HTERT RPE-1 (cell line): ENCODE data around the gene SDK2.
"Not testable (repeated sequence)": the region's sequence is repeated elsewhere in the genome, so short reads cannot be mapped to it uniquely, and the experiment has no call there.

Experiments used
- in situ Hi-C: fragments of 300-500 bp; cut with MboI; formaldehyde crosslinking; loops from 4 replicates; pipeline ENCODE4 v1.14.3; 2020; ENCODE audit warnings: low sequenced_read_pairs

SDK2 gene

DNA sequence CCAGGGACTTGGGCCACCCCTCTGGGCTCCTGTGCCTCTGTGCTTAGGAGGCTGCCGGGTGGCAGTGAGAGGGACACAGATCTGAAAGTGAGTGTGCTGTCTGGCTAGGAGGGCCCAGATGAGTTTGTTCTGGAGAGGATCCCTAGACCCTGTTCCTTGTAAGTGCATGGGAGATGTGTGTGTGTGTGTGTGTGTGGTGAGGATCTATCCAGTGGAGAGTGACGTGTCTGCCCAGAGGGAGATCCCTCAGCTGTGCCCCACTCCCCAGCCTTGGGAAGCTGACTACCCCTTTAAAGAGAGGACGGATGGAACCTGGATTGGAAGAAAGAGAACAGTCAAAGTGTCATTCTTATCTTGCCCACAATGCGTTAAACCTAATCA, 306.9 kb downstream of the SDK2 start:
- in situ Hi-C loops, result no loop called here

DNA sequence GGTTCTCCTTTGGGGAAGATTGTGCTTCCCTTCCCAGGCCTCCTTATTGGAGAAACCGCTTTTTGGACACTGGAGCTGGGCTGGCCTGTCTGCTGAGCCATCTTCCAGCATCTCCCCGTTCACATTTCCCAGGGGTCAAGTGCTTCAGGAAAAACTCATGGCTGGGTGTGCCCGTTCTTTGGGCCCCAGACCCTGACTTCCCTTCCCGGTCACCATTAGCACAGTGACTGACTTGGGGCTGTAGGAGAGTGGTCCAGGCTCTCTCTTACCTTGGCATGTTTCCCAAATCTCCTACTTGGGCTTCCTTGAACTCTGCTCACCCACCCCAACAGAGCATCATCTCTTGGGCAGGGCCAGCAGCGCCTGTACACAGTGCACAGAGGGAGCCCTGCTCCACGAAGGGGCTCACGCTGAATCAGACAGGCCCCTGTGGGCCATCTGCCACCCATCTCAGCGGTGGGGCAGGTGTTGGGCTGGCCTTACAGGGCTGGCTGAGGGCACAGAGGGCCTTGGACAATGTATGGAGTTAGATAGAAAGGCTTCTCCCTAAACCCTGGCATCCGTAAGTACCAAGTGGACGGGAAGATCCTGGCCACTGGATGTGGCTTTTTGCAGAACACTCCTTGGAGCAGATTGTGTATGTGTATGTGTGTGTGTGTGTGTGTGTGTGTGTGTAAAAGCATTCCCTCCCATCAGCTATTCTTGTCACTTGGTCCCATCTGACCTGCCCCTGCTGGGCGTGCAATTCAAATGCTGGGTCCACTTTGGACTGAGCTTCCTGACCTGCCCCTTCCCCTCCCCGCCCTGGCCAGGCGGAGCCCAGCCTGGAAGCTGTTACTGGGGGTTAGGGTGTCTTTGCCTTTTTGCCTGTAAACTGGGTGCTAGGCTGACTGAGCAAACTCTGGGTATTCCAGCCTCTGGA, 307.6 kb downstream of the SDK2 start:
- in situ Hi-C loops, result no loop called here

DNA sequence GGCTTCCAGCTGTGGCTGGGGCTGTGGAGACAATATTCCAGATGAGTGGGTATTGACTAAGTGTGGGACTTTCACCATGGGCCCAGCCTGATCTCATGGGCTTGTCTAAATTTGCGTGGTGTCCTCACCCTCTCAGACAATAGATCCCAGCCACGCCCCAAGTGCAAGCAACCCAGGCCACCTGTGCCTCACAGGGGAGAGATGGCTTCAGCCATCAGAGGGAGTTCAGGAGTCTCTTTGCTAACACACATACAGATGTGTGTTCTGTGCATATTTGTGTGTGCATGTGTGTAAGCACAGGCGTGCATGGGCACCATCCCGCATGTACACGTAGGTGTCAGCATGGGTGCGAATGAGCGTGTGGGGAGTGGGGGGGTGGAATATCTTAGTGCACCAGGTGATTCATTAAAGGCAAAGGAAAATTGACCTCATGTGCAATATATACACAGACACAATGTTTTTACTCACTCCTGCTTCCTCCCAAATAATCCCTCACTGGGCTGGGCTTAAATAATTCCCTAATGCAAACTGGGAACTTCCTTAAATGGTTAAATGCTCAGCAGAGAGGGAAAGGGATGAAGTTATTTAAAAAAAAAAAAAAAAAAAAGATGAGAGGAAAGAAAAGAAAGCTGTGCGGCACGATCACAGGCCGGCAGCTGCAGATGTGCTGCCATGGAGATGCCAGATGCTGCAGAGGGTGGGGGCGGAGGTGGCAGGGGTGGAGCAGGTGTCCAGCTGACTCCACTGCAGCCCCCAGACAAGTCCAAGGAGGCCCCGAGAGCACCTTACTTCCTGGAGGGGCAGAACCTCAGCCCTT, 308.4 kb downstream of the SDK2 start:
- in situ Hi-C loops, result no loop called here

DNA sequence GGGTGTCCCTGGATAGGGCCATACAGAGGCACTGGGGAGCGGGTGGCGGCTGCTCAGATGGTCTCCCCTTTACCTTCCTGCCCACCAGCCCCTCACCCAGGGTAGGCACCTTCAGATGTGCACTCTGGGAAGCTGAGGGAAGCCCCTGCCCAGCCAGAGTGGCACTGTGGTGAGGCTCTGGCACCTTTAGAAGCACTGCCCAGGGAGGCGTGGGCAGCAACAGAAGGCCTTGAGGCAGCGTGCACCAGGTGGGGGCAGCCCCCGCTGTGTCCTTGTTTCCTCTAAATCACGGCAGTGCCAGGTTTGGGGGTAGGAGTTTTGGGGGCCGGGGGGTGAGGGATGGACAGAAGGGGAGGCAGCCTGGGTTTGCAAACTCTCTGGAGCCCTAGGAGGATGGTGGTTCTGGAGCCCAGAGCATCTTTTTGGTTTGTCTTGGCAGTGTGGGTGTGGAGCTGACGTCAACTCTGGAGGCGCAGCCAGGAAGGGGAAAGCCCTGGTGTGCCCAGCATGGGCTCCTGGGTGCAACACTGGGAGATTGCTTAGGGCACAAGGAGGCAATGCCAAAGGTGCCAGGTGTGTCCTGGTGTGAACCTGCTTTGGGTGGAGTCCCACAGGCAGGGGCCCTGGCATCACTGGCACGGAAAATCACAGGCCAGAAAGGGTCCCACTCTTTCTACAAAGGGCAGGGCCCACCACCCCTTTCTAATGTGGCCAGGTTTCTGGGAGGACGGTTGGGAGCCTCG, 309.3 kb downstream of the SDK2 start:
- in situ Hi-C loops, result no loop called here

DNA sequence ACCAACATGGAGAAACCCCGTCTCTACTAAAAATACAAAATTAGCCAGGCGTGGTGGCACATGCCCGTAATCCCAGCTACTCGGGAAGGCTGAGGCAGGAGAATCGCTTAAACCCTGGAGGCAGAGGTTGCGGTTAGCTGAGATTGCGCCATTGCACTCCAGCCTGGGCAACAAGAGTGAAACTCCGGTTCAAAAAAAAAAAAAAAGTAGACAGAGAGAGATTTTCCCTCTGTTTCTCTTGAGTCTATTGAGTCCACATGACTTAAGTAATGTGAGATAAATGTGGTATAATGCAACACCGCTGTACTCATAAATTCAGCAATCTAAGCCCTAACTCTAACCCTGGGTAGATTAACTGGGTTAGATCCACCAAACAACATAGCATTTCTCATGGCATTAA, 310.8 kb downstream of the SDK2 start:
- in situ Hi-C loops, result not testable (repeated sequence)

DNA sequence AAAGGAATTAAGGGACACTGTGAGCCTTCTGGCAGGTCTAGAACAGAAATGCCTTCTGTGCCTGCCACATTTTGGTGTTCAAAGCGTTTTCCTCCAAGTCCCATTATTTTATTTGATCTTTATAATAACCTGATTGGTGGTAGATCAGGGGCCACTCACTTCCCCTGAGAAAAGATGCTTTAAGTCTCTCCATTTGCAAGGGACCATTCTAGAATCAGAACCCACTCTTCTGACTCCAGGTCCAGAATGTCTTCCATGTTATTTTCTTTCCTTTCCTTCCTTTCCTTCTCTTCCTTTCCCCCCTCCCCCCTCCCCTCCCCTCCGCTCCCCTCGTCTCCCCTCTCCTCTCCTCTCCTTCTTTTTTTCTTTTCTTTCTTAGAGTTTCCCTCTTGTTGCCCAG, 313.2 kb downstream of the SDK2 start:
- in situ Hi-C loops, result no loop called here

DNA sequence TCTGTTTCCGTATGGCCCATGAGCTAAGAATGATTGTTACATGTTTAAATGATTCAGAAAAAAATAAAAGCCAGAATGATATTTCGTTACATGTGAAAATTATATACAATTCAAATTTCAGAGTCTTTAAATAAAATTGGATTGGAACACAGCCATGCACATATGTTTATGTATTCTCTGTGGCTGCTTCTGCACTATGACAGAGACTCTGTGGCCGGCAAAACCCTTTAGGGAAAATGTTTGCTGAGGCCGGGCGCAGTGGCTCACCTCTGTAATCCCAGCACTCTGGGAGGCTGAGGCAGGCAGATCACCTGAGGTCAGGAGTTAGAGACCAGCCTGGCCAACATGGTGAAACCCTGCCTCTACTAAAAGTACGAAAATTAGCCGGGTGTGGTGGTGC, 316.6 kb downstream of the SDK2 start:
- in situ Hi-C loops, result no loop called here

DNA sequence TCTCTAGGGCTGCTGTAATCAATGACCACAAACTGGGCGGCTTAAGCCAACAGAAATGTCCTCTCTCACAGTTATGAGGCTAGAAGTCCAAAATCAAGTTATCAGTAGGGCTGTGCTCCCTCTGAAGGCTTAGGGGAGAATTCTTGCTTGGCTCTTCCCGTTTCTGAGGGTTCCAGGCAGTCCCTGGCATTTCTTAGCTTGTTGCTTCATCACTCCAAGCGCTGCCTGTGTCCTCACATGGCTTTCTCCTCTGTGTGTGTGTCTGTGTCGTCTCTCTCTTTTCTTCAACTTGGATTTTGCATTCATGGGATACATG, 318.8 kb downstream of the SDK2 start:
- in situ Hi-C loops, result no loop called here

DNA sequence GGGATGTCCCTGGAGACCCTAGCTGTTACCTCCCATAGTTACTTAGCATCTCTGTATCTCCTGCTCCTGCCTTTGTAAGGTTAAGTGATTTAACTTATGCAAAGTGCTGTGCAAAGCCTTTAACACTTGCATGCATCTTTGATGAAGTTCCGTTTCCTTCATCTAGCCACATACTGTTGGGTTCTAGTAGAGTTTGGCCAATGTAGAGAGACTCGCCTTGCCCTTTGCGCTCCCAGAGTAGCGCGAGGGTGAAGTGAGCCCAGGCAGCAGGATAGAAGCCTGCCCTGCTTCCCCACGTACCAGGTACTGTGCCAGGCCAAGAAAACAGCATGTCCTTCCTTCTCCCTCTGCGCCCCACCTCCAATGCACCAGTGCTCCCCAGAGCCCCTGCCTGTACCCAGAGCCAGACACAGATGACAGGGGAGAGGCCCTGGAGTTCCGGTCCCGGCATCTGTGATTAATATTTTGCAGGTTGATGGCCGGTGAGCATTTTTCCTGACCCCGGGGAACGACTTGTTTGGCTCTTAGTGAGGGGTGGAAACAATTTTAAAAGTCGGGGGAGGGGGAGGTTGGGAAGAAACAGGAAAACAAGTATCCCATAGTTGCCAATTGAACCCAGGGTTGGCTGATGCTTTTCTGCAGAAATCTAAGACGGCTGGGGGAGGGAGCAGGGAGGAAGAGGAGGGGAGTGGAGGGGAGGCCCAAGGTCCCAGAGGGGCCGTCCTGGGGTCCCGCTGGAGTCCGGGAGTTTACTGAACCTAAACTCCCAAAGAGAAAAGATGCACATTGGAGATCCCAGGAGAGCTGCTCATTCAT, 319.3 kb downstream of the SDK2 start:
- in situ Hi-C loops, result no loop called here

DNA sequence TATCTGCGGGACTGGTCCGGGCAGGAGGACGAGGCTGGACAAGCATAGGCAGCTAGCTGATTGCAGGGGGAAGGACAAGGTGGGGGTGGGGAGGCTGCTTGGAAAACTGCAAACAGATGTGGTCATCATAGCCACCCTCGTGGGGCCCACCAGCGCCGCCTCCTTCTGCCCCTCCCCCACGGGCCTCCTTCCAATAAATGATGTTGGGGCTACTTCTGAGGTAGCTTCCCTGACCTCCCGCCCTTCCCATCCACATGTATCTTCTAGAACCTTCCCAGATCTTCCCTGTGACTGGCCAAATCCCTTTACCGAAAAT, 320.1 kb downstream of the SDK2 start:
- in situ Hi-C loops, result no loop called here

DNA sequence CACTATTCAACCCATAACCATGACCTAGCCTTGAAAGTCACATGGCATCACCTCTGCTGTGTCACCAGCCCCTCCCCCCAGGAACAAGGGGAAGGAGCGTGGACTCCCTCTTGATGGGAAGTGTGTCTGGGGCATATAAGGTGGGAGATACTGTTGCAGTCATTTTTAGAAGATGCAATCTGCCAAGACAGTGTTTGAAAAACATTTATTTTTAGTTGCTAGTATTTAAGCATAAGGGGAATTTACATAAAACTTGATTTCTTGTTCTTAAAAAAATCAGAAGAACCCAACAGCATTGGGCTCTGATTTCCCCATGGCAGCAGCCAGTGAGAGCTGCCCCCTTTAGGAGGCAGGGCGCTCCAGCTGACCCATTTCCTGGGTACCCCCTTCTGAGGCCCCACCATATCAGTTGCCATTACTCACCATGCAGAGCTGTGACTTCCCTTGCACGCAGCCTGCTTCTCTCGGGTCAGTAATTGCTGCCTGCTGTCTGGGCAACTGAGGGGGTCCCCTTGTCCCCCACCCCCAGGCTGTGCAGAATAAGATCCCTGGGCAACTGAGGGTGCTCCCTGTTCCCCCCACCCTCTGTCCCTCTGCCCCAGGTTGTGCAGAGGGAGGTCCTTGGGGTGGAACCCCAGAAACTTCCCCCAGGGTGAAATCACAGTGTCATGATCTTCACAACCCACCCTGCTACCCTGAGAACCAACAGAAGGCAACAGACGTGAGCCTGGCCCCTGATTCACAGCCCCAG, 320.7 kb downstream of the SDK2 start:
- in situ Hi-C loops, result no loop called here

DNA sequence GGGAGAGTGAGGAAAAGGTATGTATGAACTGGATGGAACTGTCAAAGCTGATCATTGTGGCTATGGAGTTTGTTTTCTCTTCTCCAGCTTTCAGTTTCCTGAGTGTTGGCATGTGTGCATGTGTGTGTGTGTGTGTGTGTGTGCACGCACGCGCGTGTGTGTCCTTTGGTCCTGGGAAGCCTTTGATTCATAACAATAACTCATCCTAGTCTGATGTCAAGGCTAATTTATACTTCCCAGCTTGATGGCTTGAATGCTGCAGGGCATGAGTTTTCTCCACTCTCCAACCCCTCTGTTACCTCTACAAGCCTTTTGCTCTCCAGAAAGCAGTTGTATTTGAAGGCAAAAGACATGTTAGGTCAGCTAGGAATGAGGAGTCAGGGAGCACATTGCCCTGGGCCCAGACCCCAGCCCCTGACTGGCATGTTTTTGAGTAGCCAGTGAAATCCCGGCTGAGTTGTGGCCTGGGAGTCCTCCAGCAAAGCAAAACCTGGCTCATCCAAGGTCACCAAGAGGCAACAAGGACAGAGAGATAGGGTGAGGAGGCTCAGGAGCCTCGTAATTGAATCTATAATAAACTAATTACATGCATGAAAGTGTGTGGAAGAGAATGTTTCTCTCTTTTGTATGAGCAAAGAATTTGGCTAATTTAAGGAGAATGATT, 323.5 kb downstream of the SDK2 start:
- in situ Hi-C loops, result no loop called here

DNA sequence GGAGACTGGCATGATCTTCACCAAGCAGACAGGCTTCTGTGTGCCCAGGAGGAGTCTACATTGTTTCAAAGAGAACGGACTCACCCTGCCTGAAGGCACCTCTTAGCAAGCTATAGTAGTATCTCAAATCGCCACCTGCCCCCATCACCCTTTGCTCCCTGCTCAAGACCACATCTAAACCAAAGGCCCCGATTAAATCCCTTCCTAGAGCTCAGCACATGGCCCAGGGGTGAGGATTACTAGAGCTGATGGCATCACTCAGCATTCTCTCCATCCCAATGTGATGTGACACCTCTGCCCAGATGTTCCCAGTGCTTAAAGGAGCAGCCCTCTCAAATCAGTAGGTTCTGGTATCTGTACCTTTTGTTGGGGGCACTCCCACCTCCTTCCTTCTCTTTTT, 324.5 kb downstream of the SDK2 start:
- in situ Hi-C loops, result no loop called here

DNA sequence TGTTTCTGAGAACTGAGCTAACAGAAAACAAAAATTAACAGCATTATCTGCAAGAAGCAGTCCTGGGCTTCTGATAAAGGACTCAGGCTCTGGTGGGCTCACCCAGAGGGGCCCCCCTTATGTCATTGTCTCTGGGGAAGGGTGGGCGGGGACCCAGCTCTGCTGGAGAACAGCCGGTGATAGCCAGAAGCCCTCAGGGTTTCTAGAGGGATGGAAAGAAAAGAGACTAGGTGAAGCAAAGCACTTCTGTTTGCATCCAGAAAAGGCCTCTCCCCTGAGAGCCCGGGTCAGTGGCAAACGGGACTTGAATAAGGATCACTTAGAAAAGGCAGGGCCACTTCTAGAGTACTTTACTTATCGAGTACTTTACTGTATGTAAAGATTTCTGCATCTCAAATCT, 325.4 kb downstream of the SDK2 start:
- in situ Hi-C loops, result no loop called here

DNA sequence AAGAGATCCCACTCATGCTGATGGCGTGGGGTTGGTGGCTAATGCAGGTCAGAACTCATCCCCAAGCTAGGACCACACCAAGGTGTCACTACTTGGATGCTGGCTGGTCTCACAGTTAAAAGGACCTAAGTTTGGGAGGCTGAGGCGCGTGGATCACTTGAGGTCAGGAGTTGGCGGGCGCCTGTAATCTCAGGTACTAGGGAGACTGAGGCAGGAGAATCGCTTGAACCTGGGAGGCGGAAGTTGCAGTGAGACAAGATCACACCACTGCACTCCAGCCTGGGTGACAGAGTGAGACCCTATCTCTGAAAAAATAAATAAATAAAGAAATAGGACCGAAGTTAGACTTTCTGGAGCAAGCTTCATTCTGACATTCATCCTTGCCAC, 325.8 kb downstream of the SDK2 start:
- in situ Hi-C loops, result no loop called here

DNA sequence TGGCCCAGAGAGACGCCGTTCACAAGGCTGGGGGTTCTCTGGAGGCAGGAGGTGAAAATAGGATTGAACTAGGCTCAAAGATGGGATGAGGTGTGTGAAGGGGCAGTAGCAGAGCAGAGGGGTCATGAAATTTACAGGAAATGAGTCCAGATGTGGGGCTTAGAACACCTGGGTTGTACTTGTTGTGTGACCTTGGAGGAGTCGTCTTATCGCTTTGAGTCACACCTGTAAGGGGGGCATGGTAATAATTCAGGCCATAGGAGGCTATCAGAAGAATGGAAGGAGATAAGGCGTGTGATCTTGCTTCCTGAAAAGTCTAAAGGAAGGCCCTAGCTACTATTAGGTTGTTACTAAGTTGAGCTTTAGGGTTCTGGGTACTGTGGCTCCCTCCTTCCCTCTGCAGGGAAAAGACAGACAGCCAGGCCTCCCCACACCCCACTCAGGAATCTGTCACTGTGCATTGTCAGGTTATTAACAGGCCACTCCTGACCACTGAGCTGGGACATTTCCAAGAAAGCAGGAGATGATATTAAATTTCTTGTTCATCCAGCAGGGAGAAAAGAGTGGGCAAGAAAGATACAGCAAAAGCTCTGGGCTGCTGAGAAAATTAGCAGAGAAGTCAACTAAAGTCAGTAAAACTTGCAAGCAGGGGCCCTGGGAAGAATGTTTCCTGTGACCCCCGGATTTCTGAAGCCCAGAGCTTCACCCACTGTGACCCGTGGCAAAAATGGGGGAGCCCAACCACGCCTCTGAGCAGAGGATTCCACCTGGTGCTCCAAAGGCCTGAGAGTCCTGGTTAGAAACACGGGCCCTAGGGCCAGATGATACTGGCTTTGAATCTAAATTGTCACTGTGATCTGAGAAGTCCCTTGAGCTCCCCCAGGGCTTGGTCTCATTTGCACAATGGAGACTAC, 326.5 kb downstream of the SDK2 start:
- in situ Hi-C loops, result no loop called here

DNA sequence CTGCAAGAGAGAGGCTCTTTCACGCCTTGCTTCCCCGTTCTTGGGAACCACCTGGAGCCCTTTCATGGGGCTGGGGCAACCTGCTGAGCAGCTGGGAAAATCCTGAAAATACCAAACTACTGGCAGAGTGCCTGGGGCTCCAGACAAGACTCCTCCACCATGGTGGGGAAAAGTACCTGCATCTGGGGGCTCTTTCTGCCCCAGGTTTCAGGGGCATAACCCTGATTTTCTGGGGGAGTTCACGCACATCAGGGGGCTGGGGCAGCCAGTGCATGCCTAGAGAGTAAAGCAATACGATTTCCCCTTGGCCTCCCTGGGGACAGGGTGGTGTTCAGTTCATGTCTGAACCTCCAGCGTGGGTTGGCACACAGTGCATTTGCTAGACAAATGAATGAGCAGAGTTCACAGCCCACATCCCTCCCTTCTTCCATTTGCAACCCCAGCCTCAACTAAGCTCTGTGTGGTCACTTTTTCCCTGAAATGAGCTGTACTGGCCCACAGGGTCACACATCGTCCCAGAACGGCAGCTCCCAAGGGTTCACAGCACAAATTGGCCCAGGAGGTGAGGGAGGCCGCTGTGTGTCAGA, 327.2 kb downstream of the SDK2 start:
- in situ Hi-C loops, result no loop called here

DNA sequence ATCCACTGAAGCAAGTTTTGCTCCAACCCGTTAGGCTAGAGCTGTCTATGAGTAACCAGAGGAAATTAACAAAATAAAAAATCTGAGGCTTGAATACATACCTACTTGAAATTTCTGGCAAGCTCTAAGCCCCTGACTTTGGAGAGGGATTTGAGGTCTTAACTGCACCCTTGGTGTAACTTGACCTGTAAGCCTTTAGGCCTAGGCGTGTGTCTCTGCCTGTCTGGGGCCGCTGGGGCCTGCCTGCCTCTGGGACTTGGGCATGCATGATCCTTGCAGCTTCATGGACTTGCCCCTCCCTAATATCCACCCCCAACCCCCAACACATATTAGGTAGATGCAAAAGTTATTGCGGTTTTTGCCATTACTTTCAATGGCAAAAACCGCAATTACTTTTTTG, 328.8 kb downstream of the SDK2 start:
- in situ Hi-C loops, result no loop called here
